IMR-90 (cell line): ENCODE results near the gene DYNLRB1. TPM values are rescaled to one million over a fixed set of nuclear protein-coding genes. Genes with fewer than 3 reads are reported as not detected.

Experiments
- ATAC-seq: fragments of 200-7000 bp; cut with Tn5 transposase; 2 replicates; pipeline ENCODE4 v1.9.1; 2020; ENCODE audit warnings: low read depth, mild to moderate bottlenecking, moderate library complexity
- BruUV-seq: library from RNA; stranded (reverse); fragments of 400-500 nt; replicated peaks from 2 replicates; lab custom pipeline; 2021; lab: Mats Ljungman, UMichigan
- CTCF ChIA-PET: fragments of 300-600 bp; formaldehyde crosslinking; extraction: SDS; loops from one replicate; lab custom pipeline; 2021; ENCODE audit warnings: antibody characterized with exemption; lab: Yijun Ruan, JAX
- POLR2A ChIA-PET: fragments of 300-600 bp; sonication (Branson Sonifier 250); formaldehyde crosslinking; loops from one replicate; lab custom pipeline; 2022; ENCODE audit warnings: antibody characterized with exemption; ENCODE audit not compliant: unreplicated experiment; lab: Charles Lee
- DNase-seq: peaks from one replicate; pipeline ENCODE4 v3.0.0; 2013
- H2AFZ ChIP-seq: replicated peaks from 2 replicates; pipeline ENCODE3; 2013; ENCODE audit warnings: low read length, mild to moderate bottlenecking; ENCODE audit not compliant: poor library complexity
- H2AK5ac ChIP-seq: 2 replicates; pipeline ENCODE4 v1.6.1; 2013; ENCODE audit warnings: low read depth, low read length, inconsistent platforms
- H2AK9ac ChIP-seq: replicated peaks from 2 replicates; pipeline ENCODE3; 2013; ENCODE audit warnings: mild to moderate bottlenecking, low read depth, low read length, moderate library complexity; ENCODE audit not compliant: poor library complexity
- H2BK120ac ChIP-seq: 2 replicates; pipeline ENCODE4 v1.6.1; 2013; ENCODE audit warnings: low read depth, low read length, inconsistent platforms
- H2BK15ac ChIP-seq: 3 replicates; pipeline ENCODE4 v1.6.1; 2013; ENCODE audit warnings: low read depth, low read length, inconsistent platforms
- H2BK20ac ChIP-seq: 2 replicates; pipeline ENCODE4 v1.6.1; 2013; ENCODE audit warnings: low read depth, mild to moderate bottlenecking, inconsistent platforms, low read length, moderate library complexity
- H2BK5ac ChIP-seq: 2 replicates; pipeline ENCODE4 v1.6.1; 2013; ENCODE audit warnings: mild to moderate bottlenecking, low read depth, low read length, inconsistent platforms; ENCODE audit not compliant: poor library complexity, severe bottlenecking
- H3K14ac ChIP-seq: replicated peaks from 2 replicates; pipeline ENCODE4 v1.6.1; 2013; ENCODE audit warnings: low read depth, low read length, inconsistent platforms
- H3K18ac ChIP-seq: 2 replicates; pipeline ENCODE4 v1.6.1; 2013; ENCODE audit warnings: low read depth, low read length, control low read depth
- H3K23ac ChIP-seq: 2 replicates; pipeline ENCODE4 v1.6.1; 2013; ENCODE audit warnings: low read depth, low read length, inconsistent platforms
- H3K27ac ChIP-seq: 2 replicates; pipeline ENCODE4 v1.5.1; 2013; ENCODE audit warnings: mild to moderate bottlenecking, control low read depth, low read length; ENCODE audit not compliant: insufficient read depth
- H3K27me3 ChIP-seq: 2 replicates; pipeline ENCODE4 v1.6.1; 2013; ENCODE audit warnings: low read length; ENCODE audit not compliant: control insufficient read depth, insufficient read depth
- H3K36me3 ChIP-seq: 2 replicates; pipeline ENCODE4 v1.6.1; 2013; ENCODE audit warnings: low read length, mixed read lengths; ENCODE audit not compliant: control insufficient read depth, insufficient read depth
- H3K4ac ChIP-seq: 2 replicates; pipeline ENCODE4 v1.6.1; 2013; ENCODE audit warnings: low read depth, low read length, inconsistent platforms
- H3K4me1 ChIP-seq: 2 replicates; pipeline ENCODE4 v1.6.1; 2013; ENCODE audit warnings: low read length, mixed read lengths; ENCODE audit not compliant: control insufficient read depth, insufficient read depth
- H3K4me2 ChIP-seq: 2 replicates; pipeline ENCODE4 v1.6.1; 2013; ENCODE audit warnings: low read depth, mild to moderate bottlenecking, control low read depth, low read length, moderate library complexity
- H3K4me3 ChIP-seq: 2 replicates; pipeline ENCODE4 v1.5.1; 2013; ENCODE audit warnings: low read depth, mild to moderate bottlenecking, control low read depth, low read length, moderate library complexity; ENCODE audit not compliant: insufficient read depth
- H3K56ac ChIP-seq: 2 replicates; pipeline ENCODE4 v1.6.1; 2013; ENCODE audit warnings: low read length, inconsistent platforms; ENCODE audit not compliant: insufficient read depth; ENCODE audit errors: extremely low read depth
- H3K79me1 ChIP-seq, 2 experiments: 2 replicates each; pipeline ENCODE4 v1.6.1; 2013; ENCODE audit warnings: low read length in 2 of 2, inconsistent platforms in 1 of 2, low read depth in 1 of 2
- H3K9ac ChIP-seq: 2 replicates; pipeline ENCODE4 v1.6.1; 2013; ENCODE audit warnings: low read depth, low read length, control low read depth
- H3K9me1 ChIP-seq: 2 replicates; pipeline ENCODE4 v1.6.1; 2013; ENCODE audit warnings: low read length, inconsistent platforms; ENCODE audit not compliant: insufficient read depth
- H3K9me3 ChIP-seq: 2 replicates; pipeline ENCODE4 v1.6.1; 2013; ENCODE audit warnings: low read length; ENCODE audit not compliant: control insufficient read depth, insufficient read depth
- H4K20me1 ChIP-seq: 2 replicates; pipeline ENCODE4 v1.6.1; 2013; ENCODE audit warnings: low read length, inconsistent platforms; ENCODE audit not compliant: insufficient read depth
- H4K5ac ChIP-seq: 2 replicates; pipeline ENCODE4 v1.6.1; 2013; ENCODE audit warnings: mild to moderate bottlenecking, low read depth, low read length, control low read depth
- H4K8ac ChIP-seq, 2 experiments: 2 replicates each; pipeline ENCODE4 v1.6.1; 2013; ENCODE audit warnings: low read depth in 2 of 2, low read length in 2 of 2, control low read depth in 1 of 2, inconsistent platforms in 1 of 2
- H4K91ac ChIP-seq: 2 replicates; pipeline ENCODE4 v1.6.1; 2013; ENCODE audit warnings: low read depth, low read length, inconsistent platforms; ENCODE audit not compliant: insufficient read depth
- CHD1 ChIP-seq: IDR thresholded peaks from 2 replicates; pipeline ENCODE4 v1.6.1; 2012; ENCODE audit warnings: low read depth, low read length, improper control_type of control experiment
- ELK1 ChIP-seq: fragments of 150-350 bp; IDR thresholded peaks from 2 replicates; pipeline ENCODE4 v1.6.1; 2016; ENCODE audit warnings: low read depth, mild to moderate bottlenecking, low read length, moderate library complexity, borderline replicate concordance
- MAZ ChIP-seq: IDR thresholded peaks from 2 replicates; pipeline ENCODE4 v1.6.1; 2012; ENCODE audit warnings: low read depth, mild to moderate bottlenecking, low read length, improper control_type of control experiment, moderate library complexity, borderline replicate concordance
- RCOR1 ChIP-seq: IDR thresholded peaks from 2 replicates; pipeline ENCODE4 v1.6.1; 2012; ENCODE audit warnings: mild to moderate bottlenecking, low read length, improper control_type of control experiment; ENCODE audit not compliant: insufficient replicate concordance
- WGBS, 2 experiments: methylation state at CpG; one replicate each; pipeline versions ENCODE4 v1.1.5 to v1.1.7; 2013; ENCODE audit warnings: missing lambda C conversion rate in 2 of 2; ENCODE audit not compliant: insufficient read length in 1 of 2; ENCODE audit errors: extremely low coverage in 2 of 2; 5-methylcytosine and 5-hydroxymethylcytosine counted together
- dilution Hi-C: fragments of 300-500 bp; cut with HindIII; formaldehyde crosslinking; loops from one replicate; pipeline ENCODE4 v1.14.3; 2018; ENCODE audit warnings: low sequenced_read_pairs; ENCODE audit not compliant: unreplicated experiment
- in situ Hi-C: fragments of 300-500 bp; cut with MboI; formaldehyde crosslinking; loops from 3 replicates; pipeline ENCODE4 v1.14.3; 2019; ENCODE audit warnings: low sequenced_read_pairs, inconsistent platforms, mixed read lengths
- intact Hi-C: fragments of 100-400 bp; cut with micrococcal nuclease; formaldehyde crosslinking; loops from 2 replicates; pipeline ENCODE4 v1.10.0; 2022
- microRNA-seq, 2 experiments: library from miRNA; stranded (forward) in 1 of 2; unstranded in 1 of 2; fragments of 10-50 nt in 1 of 2; fragments of <30 nt in 1 of 2; gene quantifications in 1 of 2; microRNA quantifications in 1 of 2; one replicate each; pipeline versions ENCODE3 to v1.1.0; 2013 to 2020; ENCODE audit not compliant: insufficient read depth in 1 of 2, insufficient read length in 1 of 2, unreplicated experiment in 1 of 2
- polyA plus RNA-seq, 3 experiments: library from polyadenylated mRNA; depleted of rRNA; stranded (reverse); fragments of >200 nt; gene quantifications; 2 replicates each; pipeline ENCODE4 v1.2.3, GENCODE V29; 2012; ENCODE audit warnings: low replicate concordance in 1 of 3
- small RNA-seq, 5 experiments: library from RNA; depleted of rRNA; stranded (forward); fragments of <200 nt; gene quantifications; one replicate each; pipeline ENCODE3, GENCODE V24; 2012
- total RNA-seq: library from RNA; depleted of rRNA; stranded (reverse); fragments of >200 nt; gene quantifications from 2 replicates; pipeline ENCODE4 v1.2.3, GENCODE V29; 2012; rRNA removed

DYNLRB1 gene
- total and polyA plus RNA-seq, 2 of the 4 experiments (the other 2 are of a cell fraction): 82.4 to 380 TPM

DNA sequence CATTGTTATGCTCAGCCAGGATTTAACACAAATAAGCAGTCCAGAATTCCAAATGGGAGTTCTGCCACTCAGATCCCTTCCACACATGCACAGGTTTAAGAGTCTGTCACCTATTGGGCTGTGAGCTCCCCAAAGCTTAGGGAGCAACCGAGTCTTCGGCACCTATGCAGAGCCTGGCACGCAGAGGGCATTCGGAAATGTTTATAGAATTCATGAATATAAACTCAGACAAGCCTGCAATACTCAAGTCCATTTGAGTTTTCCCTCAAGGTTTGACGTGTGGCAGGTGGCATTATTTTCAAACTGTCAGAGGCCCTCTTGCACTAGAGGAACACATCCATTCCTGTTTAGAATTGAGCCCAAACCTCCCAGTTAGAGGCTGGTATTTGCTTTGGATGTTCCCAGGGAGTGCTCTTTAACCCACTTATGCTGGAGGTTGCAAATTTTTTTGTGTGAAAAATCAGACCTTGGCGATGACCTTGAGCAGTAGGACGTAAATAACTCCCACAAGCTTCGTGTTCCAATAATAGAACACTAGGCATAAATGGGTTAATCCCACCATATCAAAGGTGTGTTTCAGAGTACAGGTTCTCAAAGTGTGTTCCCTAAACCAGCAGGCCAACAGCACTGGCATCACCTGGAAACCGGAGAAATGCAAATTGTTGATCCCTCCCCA lies 70.4 kb downstream of the DYNLRB1 start:
- Histone ChIP-seq H3K14ac (no peak overlapping the region), H3K23ac (no peak overlapping the region), H3K79me1 (peaks cover 0 to 3% of the 10 kb centered on the region in 2 experiments; a peak in 1 of 4 replicates), H3K4ac (no peak overlapping the region), H2BK15ac (no peak overlapping the region), H3K9me3 (no peaks in the 10 kb centered on the region), H3K27me3 (no peaks in the 10 kb centered on the region), H3K36me3 (peaks cover 4% of the 10 kb centered on the region), H3K18ac (no peak overlapping the region), H4K8ac (no peak overlapping the region), H2BK5ac (no peak overlapping the region), H4K5ac (no peak overlapping the region), H4K20me1 (no peaks in the 10 kb centered on the region), H3K56ac (no peak overlapping the region), H4K91ac (no peak overlapping the region), H3K9me1 (peaks cover 8% of the 10 kb centered on the region), H2BK20ac (no peak overlapping the region), H3K27ac (no peak overlapping the region), H2AK5ac (no peak overlapping the region), H3K4me1 (peaks cover 6% of the 10 kb centered on the region), H2AFZ (no peak overlapping the region), H3K4me3 (no peak overlapping the region), H2AK9ac (no peak overlapping the region), H2BK120ac (no peak overlapping the region), H3K9ac (no peak overlapping the region), H3K4me2 (no peak overlapping the region)
- TF ChIP-seq ELK1 (no peak), CHD1 (no peak), RCOR1 (no peak), MAZ (no peak)
- BruUV-seq: no TSS peak
- dilution Hi-C loops (no loop called here), in situ Hi-C loops (loop anchor here (10.0 kb wide), 1 partner anchor 178 kb away; no protein-coding TSS in a partner anchor), intact Hi-C loops (no loop called here)
- no peak for ATAC-seq
- 100% methylated on average over 1 of the region's 9 CpGs; no CpG with 5 or more reads in 1 of the 2 experiments for WGBS, 2 experiments
- CTCF ChIA-PET: no interaction called here
- POLR2A ChIA-PET: no interaction called here
- DNase-seq: no peak

Small RNA genes within 50 kb of the gene (microRNA-seq; reads per million reads assigned to microRNA genes)
- not detected for gene RF00019 (ENCODE audit: insufficient read depth, insufficient read length)

Small RNA genes within 50 kb of the gene (small RNA-seq; reads per million reads assigned to genes)
- gene RF00019: 0 reads per million in 5 experiments

Other genes starting within 250 kb of the DYNLRB1 start
- 194 and 210 TPM in 2 replicates for gene AHCY, start 213.1 kb upstream of the DYNLRB1 start, total RNA-seq
- 135 and 138 TPM in 2 replicates for gene AHCY, start 213.1 kb upstream of the DYNLRB1 start, polyA plus RNA-seq (2012; rRNA removed)
- 94.6 and 103 TPM in 2 replicates for gene ITCH, start 153.1 kb upstream of the DYNLRB1 start, total RNA-seq
- 8.8 and 12.7 TPM in 2 replicates for gene ITCH, start 153.1 kb upstream of the DYNLRB1 start, polyA plus RNA-seq (2012; rRNA removed)
- 10.0 and 12.5 TPM in 2 replicates for gene MAP1LC3A, start 42.3 kb downstream of the DYNLRB1 start, total RNA-seq
- gene MAP1LC3A, start 42.3 kb downstream of the DYNLRB1 start, polyA plus RNA-seq (2012; rRNA removed): 39.7 and 50.7 TPM in 2 replicates
- gene PIGU, start 160.7 kb downstream of the DYNLRB1 start, total RNA-seq: 11.1 and 16.1 TPM in 2 replicates
- gene PIGU, start 160.7 kb downstream of the DYNLRB1 start, polyA plus RNA-seq (2012; rRNA removed): 31.1 and 32.4 TPM in 2 replicates
- 1.1 and 1.3 TPM in 2 replicates for gene TP53INP2, start 187.9 kb downstream of the DYNLRB1 start, total RNA-seq
- 6.8 and 7.4 TPM in 2 replicates for gene TP53INP2, start 187.9 kb downstream of the DYNLRB1 start, polyA plus RNA-seq (2012; rRNA removed)